GM12865 (cell line): ENCODE measurements around the gene SPPL2C.
"Not testable (repeated sequence)": the region's sequence is repeated elsewhere in the genome, so short reads cannot be mapped to it uniquely, and the experiment has no call there.

ENCODE experiments used
- DNase-seq: peaks from one replicate; pipeline ENCODE4 v3.0.0; 2010; ENCODE audit warnings: low read depth
- H3K4me3 ChIP-seq: 2 replicates; pipeline ENCODE4 v1.5.1; 2011; ENCODE audit warnings: mild to moderate bottlenecking, low read depth, low read length, control low read depth
- TF ChIP-seq, protein P1 (sequence below): IDR thresholded peaks from 2 replicates; pipeline ENCODE4 v1.5.1; 2011; ENCODE audit warnings: low read length, control low read depth, low read depth, inconsistent platforms; ENCODE audit not compliant: insufficient read depth; ENCODE audit errors: missing control alignments

Gene SPPL2C

DNA sequence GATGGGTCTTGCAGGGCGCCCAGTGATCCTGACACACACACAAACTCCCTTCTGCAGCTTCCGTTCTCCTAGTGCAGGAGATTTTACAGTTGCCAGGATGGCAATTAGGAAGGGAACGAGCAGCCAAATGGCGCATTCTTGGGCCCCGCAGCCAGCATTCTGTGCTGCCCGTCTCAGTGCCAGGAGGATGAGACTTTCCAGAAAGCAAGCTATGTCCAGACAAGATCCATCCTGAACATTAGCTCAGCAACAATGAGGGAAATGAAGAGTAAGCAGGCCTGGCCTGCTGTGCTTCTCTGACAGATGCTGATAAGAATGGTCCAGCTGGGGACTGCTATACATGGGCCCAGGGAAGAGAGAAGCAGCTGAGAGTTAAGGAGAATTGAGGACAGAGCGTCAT lies 16.5 kb downstream of the SPPL2C start:
- no peak for DNase-seq
- TF ChIP-seq, protein P1, sequence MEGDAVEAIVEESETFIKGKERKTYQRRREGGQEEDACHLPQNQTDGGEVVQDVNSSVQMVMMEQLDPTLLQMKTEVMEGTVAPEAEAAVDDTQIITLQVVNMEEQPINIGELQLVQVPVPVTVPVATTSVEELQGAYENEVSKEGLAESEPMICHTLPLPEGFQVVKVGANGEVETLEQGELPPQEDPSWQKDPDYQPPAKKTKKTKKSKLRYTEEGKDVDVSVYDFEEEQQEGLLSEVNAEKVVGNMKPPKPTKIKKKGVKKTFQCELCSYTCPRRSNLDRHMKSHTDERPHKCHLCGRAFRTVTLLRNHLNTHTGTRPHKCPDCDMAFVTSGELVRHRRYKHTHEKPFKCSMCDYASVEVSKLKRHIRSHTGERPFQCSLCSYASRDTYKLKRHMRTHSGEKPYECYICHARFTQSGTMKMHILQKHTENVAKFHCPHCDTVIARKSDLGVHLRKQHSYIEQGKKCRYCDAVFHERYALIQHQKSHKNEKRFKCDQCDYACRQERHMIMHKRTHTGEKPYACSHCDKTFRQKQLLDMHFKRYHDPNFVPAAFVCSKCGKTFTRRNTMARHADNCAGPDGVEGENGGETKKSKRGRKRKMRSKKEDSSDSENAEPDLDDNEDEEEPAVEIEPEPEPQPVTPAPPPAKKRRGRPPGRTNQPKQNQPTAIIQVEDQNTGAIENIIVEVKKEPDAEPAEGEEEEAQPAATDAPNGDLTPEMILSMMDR, result no peak
- no peak overlapping the region for H3K4me3 ChIP-seq

- DNase-seq, H3K4me3 ChIP-seq: not testable (repeated sequence)
These were observed 17.4 kb downstream of the SPPL2C start for GRCh38 chr17:45862127-45862526.

GRCh38 chr17:45863857-45864654 lies 19.4 kb downstream of the SPPL2C start:
- H3K4me3 ChIP-seq, result no peak overlapping the region
- DNase-seq, result no peak
- TF ChIP-seq, protein P1, result no peak

DNA sequence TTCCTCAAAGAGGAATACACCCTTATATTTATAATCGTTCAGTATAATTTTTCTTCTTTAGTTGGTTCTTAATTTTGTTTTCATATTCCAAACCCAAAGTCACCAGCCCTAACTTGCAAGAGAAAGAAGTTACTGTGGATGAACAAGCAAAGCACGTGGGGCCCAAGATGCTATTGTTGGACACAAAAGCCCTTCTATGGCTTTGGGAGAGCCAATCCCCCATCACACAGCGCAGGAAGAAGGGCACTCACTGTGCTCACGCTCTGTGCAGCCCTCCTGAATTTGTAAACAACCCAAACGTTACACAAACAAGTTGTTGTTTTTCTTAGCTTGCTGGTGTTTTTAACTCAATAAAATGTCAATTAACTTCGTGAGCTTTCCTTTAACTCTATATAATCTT lies 22.5 kb downstream of the SPPL2C start:
- no peak for DNase-seq
- no peak overlapping the region for H3K4me3 ChIP-seq
- TF ChIP-seq, protein P1, result no peak

DNA sequence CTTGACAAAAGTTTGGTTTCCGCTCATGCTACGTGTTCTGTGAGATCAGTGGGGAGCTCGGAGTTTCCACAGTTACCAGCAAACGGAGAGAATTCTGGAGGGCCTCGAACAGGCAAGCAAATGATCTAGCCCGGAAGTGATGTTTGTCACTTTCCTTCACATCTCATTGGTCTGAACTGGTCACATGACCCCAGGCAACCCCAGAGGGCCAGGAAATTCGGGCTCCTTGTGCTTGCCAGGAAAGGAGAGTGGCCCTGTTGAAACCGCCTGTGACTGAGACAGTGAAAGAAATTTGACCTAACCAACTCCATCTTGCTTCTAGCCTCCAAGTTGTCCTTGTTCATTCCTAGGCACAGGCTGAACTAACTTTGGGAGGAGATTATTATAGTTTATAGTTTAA lies 23.0 kb downstream of the SPPL2C start:
- TF ChIP-seq, protein P1, result no peak
- no peak for DNase-seq
- H3K4me3 ChIP-seq, result no peak overlapping the region

DNA sequence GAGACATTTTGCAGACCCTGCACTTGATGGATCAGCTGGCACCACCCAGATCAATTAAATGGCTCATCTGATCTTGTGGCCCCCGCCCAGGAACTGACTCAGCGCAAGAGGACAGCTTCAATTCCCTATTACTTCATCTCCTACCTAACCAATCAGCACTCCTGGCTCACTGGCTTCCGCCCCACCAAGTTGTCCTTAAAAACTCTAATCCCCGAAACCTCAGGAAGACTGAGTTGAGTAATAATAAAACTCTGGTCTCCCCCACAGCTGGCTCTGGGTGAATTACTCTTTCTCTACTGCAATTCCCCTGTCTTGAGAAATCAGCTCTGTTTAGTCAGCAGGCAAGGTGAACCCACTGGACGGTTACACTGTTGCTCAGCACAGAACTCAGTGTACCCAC lies 23.6 kb downstream of the SPPL2C start:
- TF ChIP-seq, protein P1, result no peak
- no peak for DNase-seq
- H3K4me3 ChIP-seq, result no peak overlapping the region

GRCh38 chr17:45869676-45870341 lies 25.1 kb downstream of the SPPL2C start:
- no peak overlapping the region for H3K4me3 ChIP-seq
- TF ChIP-seq, protein P1, result no peak
- DNase-seq, result no peak
